Panc1 (cell line): Measurements from ENCODE around the gene CEP55. TPM values are rescaled to one million over a fixed set of nuclear protein-coding genes. Genes with fewer than 3 reads are reported as not detected.

ENCODE experiments used
- ATAC-seq: fragments of 200-7000 bp; cut with Tn5 transposase; 2 replicates; pipeline ENCODE4 v1.9.1; 2020; ENCODE audit warnings: mild to moderate bottlenecking, moderate library complexity
- BruUV-seq: library from RNA; stranded (reverse); fragments of 400-500 nt; replicated peaks from 2 replicates; lab custom pipeline; 2021; lab: Mats Ljungman, UMichigan
- CTCF ChIA-PET: fragments of 300-600 bp; sonication (Branson Sonifier 250); formaldehyde crosslinking; loops from one replicate; lab custom pipeline; 2022; ENCODE audit warnings: antibody characterized with exemption; lab: Charles Lee
- POLR2A ChIA-PET: fragments of 300-600 bp; sonication (Branson Sonifier 250); formaldehyde crosslinking; loops from one replicate; lab custom pipeline; 2022; ENCODE audit warnings: antibody characterized with exemption; lab: Charles Lee
- DNase-seq: peaks from one replicate; pipeline ENCODE4 v3.0.0-alpha.2; 2010; ENCODE audit warnings: low read depth, low spot score
- H3K27ac ChIP-seq: 2 replicates; pipeline ENCODE4 v1.5.1; 2011; ENCODE audit warnings: mild to moderate bottlenecking, low read length, inconsistent platforms
- H3K27me3 ChIP-seq: fragments of 200-500 bp; sonication (Bioruptor generic); 2 replicates; pipeline ENCODE4 v1.6.0; 2014; ENCODE audit warnings: low read length, inconsistent platforms; ENCODE audit not compliant: control insufficient read depth, insufficient read depth
- H3K36me3 ChIP-seq: fragments of 200-500 bp; sonication (Bioruptor generic); 2 replicates; pipeline ENCODE4 v1.5.1; 2014; ENCODE audit warnings: inconsistent platforms, mild to moderate bottlenecking, low read length, moderate library complexity; ENCODE audit not compliant: control insufficient read depth, insufficient read depth
- H3K4me1 ChIP-seq: 2 replicates; pipeline ENCODE4 v1.5.1; 2011; ENCODE audit warnings: inconsistent platforms, mild to moderate bottlenecking, low read length, moderate library complexity; ENCODE audit not compliant: control insufficient read depth, insufficient read depth
- H3K4me3 ChIP-seq, 2 experiments: 2 replicates each; pipeline ENCODE4 v1.5.1; 2011 to 2012; ENCODE audit warnings: low read depth in 2 of 2, low read length in 2 of 2, mild to moderate bottlenecking in 2 of 2, inconsistent platforms in 1 of 2, moderate library complexity in 1 of 2
- H3K9me3 ChIP-seq: fragments of 200-500 bp; sonication (Bioruptor generic); 2 replicates; pipeline ENCODE4 v1.5.1; 2014; ENCODE audit warnings: low read depth, mild to moderate bottlenecking, inconsistent platforms, low read length, moderate library complexity; ENCODE audit not compliant: control insufficient read depth, insufficient read depth
- POLR2AphosphoS5 ChIP-seq: IDR thresholded peaks from 2 replicates; pipeline ENCODE4 v1.6.1; 2012; ENCODE audit warnings: mild to moderate bottlenecking, low read depth, low read length, moderate library complexity
- SIN3A ChIP-seq: IDR thresholded peaks from 2 replicates; pipeline ENCODE4 v1.6.1; 2012; ENCODE audit warnings: low read depth, mild to moderate bottlenecking, low read length, moderate library complexity, borderline replicate concordance; ENCODE audit not compliant: insufficient read depth
- TCF7L2 ChIP-seq: IDR thresholded peaks from 2 replicates; pipeline ENCODE4 v1.6.1; 2011; ENCODE audit warnings: mild to moderate bottlenecking, low read depth, low read length, inconsistent platforms
- in situ Hi-C: cut with HindIII; loops from 2 replicates; pipeline ENCODE4 v1.10.0; 2016; ENCODE audit warnings: low sequenced_read_pairs, low pct_unique_long_range_greater_than_20kb
- intact Hi-C: fragments of 100-400 bp; cut with micrococcal nuclease; formaldehyde crosslinking; loops from one replicate; pipeline ENCODE4 v1.10.0; 2022; ENCODE audit not compliant: unreplicated experiment
- total RNA-seq: library from RNA; stranded (reverse); gene quantifications from one replicate; pipeline ENCODE4 v1.2.1, GENCODE V29; 2021; ENCODE audit not compliant: unreplicated experiment
- TF ChIP-seq, protein P1 (sequence below): fragments of 450-650 bp; IDR thresholded peaks from 2 replicates; pipeline ENCODE4 v1.5.1; 2017; ENCODE audit warnings: mild to moderate bottlenecking
- TF ChIP-seq, protein P2 (sequence below), 2 experiments: IDR thresholded peaks; 2 replicates each; pipeline ENCODE4 v1.6.1; 2011 to 2012; ENCODE audit warnings: low read depth in 2 of 2, control low read depth in 1 of 2, low read length in 1 of 2, mild to moderate bottlenecking in 1 of 2, moderate library complexity in 1 of 2; ENCODE audit not compliant: insufficient read depth in 1 of 2

CEP55 gene
- total RNA-seq, 1 experiment from 2014 or later: 96.4 TPM

GRCh38 chr10:93565446-93565845 lies 69.0 kb downstream of the CEP55 start:
- H3K27me3 ChIP-seq: peaks cover 34% of the 10 kb centered on the region
- no peak overlapping the region for H3K27ac ChIP-seq
- intact Hi-C loops (no loop called here), in situ Hi-C loops (no loop called here)
- TF ChIP-seq TCF7L2: no peak
- TF ChIP-seq, protein P1, sequence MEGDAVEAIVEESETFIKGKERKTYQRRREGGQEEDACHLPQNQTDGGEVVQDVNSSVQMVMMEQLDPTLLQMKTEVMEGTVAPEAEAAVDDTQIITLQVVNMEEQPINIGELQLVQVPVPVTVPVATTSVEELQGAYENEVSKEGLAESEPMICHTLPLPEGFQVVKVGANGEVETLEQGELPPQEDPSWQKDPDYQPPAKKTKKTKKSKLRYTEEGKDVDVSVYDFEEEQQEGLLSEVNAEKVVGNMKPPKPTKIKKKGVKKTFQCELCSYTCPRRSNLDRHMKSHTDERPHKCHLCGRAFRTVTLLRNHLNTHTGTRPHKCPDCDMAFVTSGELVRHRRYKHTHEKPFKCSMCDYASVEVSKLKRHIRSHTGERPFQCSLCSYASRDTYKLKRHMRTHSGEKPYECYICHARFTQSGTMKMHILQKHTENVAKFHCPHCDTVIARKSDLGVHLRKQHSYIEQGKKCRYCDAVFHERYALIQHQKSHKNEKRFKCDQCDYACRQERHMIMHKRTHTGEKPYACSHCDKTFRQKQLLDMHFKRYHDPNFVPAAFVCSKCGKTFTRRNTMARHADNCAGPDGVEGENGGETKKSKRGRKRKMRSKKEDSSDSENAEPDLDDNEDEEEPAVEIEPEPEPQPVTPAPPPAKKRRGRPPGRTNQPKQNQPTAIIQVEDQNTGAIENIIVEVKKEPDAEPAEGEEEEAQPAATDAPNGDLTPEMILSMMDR: no peak
- no peaks in the 10 kb centered on the region for H3K9me3 ChIP-seq
- CTCF ChIA-PET: interaction anchor here (0.5 kb wide), 1 partner anchor 14 kb away, joined by 3 read pairs; no protein-coding TSS in a partner anchor
- no peak for ATAC-seq
- no peak overlapping the region for H3K4me3 ChIP-seq
- BruUV-seq: no TSS peak
- POLR2A ChIA-PET: no interaction called here
- peaks cover 10% of the 10 kb centered on the region for H3K4me1 ChIP-seq
- H3K36me3 ChIP-seq: no peaks in the 10 kb centered on the region
- no peak for DNase-seq

- Histone ChIP-seq H3K27ac (no peak within 1 kb of the TSS), H3K9me3 (no peaks in the 10 kb centered on the region), H3K27me3 (peaks cover 34% of the 10 kb centered on the region), H3K4me1 (peaks cover 10% of the 10 kb centered on the region), H3K36me3 (no peaks in the 10 kb centered on the region), H3K4me3 (peak within 1 kb of the TSS; percentile 39 to 55)
- intact Hi-C loops: no loop called here
- TF ChIP-seq POLR2AphosphoS5 (no peak), TCF7L2 (no peak), SIN3A (no peak)
- TF ChIP-seq, protein P1: no peak
- TF ChIP-seq, protein P2, sequence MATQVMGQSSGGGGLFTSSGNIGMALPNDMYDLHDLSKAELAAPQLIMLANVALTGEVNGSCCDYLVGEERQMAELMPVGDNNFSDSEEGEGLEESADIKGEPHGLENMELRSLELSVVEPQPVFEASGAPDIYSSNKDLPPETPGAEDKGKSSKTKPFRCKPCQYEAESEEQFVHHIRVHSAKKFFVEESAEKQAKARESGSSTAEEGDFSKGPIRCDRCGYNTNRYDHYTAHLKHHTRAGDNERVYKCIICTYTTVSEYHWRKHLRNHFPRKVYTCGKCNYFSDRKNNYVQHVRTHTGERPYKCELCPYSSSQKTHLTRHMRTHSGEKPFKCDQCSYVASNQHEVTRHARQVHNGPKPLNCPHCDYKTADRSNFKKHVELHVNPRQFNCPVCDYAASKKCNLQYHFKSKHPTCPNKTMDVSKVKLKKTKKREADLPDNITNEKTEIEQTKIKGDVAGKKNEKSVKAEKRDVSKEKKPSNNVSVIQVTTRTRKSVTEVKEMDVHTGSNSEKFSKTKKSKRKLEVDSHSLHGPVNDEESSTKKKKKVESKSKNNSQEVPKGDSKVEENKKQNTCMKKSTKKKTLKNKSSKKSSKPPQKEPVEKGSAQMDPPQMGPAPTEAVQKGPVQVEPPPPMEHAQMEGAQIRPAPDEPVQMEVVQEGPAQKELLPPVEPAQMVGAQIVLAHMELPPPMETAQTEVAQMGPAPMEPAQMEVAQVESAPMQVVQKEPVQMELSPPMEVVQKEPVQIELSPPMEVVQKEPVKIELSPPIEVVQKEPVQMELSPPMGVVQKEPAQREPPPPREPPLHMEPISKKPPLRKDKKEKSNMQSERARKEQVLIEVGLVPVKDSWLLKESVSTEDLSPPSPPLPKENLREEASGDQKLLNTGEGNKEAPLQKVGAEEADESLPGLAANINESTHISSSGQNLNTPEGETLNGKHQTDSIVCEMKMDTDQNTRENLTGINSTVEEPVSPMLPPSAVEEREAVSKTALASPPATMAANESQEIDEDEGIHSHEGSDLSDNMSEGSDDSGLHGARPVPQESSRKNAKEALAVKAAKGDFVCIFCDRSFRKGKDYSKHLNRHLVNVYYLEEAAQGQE (IDR thresholded peaks at IDR 0.05; ENCODE audit: insufficient read depth in 1 of 2, low read depth in 2 of 2, low read length in 1 of 2): no peak
- no TSS peak for BruUV-seq
- POLR2A ChIA-PET: no interaction called here
- DNase-seq: no peak
- peak; percentile 76 for ATAC-seq
- in situ Hi-C loops: no loop called here
- CTCF ChIA-PET: no interaction called here
Observed at GRCh38 chr10:93566435-93567276, 70.2 kb downstream of the CEP55 start, which contains the start of gene FFAR4. Gene FFAR4, plus strand, starts transcription at chr10:93566665. Its CDS starts 56 bp downstream, at chr10:93566721.
